H1 (cell line): ENCODE results near the gene CHST10. TPM values are rescaled to one million over a fixed set of nuclear protein-coding genes. Genes with fewer than 3 reads are reported as not detected.

ENCODE experiments used
- CTCF ChIA-PET: fragments of 300-600 bp; sonication (Branson Sonifier 250); formaldehyde crosslinking; loops from one replicate; lab custom pipeline; 2021; ENCODE audit not compliant: partially characterized antibody; lab: Charles Lee
- POLR2A ChIA-PET: fragments of 300-600 bp; sonication (Branson Sonifier 250); formaldehyde crosslinking; loops from one replicate; lab custom pipeline; 2021; ENCODE audit warnings: inconsistent platforms; ENCODE audit not compliant: partially characterized antibody; lab: Charles Lee
- DNase-seq, 2 experiments: peaks; one replicate each; pipeline versions ENCODE4 v3.0.0 to v3.0.0-alpha.2; 2010 to 2022; ENCODE audit warnings: low spot score in 2 of 2, low read depth in 1 of 2, mixed read lengths in 1 of 2
- FAIRE-seq: peaks from 2 replicates; lab custom pipeline; 2011; peaks lifted over from hg19 to GRCh38; lab: Jason Lieb, UNC
- H2AFZ ChIP-seq: 2 replicates; pipeline ENCODE4 v1.8.1; 2012; ENCODE audit warnings: low read length, inconsistent platforms
- H2AK5ac ChIP-seq: 2 replicates; pipeline ENCODE4 v1.6.1; 2013; ENCODE audit warnings: low read depth, low read length
- H2BK120ac ChIP-seq: replicated peaks from 2 replicates; pipeline ENCODE3; 2013; ENCODE audit warnings: low read depth, low read length, inconsistent platforms
- H2BK12ac ChIP-seq: 2 replicates; pipeline ENCODE4 v1.6.1; 2013; ENCODE audit warnings: low read depth, low read length
- H2BK15ac ChIP-seq: 2 replicates; pipeline ENCODE4 v1.6.1; 2013; ENCODE audit warnings: low read length
- H2BK20ac ChIP-seq: 2 replicates; pipeline ENCODE4 v1.6.1; 2013; ENCODE audit warnings: low read length
- H2BK5ac ChIP-seq: 2 replicates; pipeline ENCODE4 v1.6.1; 2013; ENCODE audit warnings: low read depth, low read length
- H3K14ac ChIP-seq: 2 replicates; pipeline ENCODE4 v1.6.1; 2013; ENCODE audit warnings: inconsistent platforms; ENCODE audit not compliant: insufficient read length
- H3K18ac ChIP-seq: 2 replicates; pipeline ENCODE4 v1.6.1; 2013; ENCODE audit warnings: low read length; ENCODE audit errors: extremely low read depth
- H3K23ac ChIP-seq: 2 replicates; pipeline ENCODE4 v1.6.1; 2013; ENCODE audit warnings: inconsistent platforms; ENCODE audit not compliant: insufficient read length
- H3K23me2 ChIP-seq: 2 replicates; pipeline ENCODE4 v1.6.1; 2013; ENCODE audit warnings: low read depth, low read length
- H3K27ac ChIP-seq: 2 replicates; pipeline ENCODE4 v1.6.1; 2011; ENCODE audit warnings: low read depth, low read length, inconsistent platforms
- H3K27me3 ChIP-seq, 4 experiments: replicated peaks in 1 of 4; 1 replicate in 1 of 4; 2 replicates in 3 of 4; pipeline versions ENCODE4 v1.6.1 to v1.8.1; 2011 to 2013; ENCODE audit warnings: low read length in 3 of 4, mild to moderate bottlenecking in 3 of 4, inconsistent platforms in 2 of 4, mixed read lengths in 2 of 4, moderate library complexity in 1 of 4; ENCODE audit not compliant: control insufficient read depth in 3 of 4, insufficient read depth in 3 of 4; ENCODE audit errors: extremely low read depth in 1 of 4
- H3K36me3 ChIP-seq, 4 experiments: 2 replicates each; pipeline versions ENCODE4 v1.6.1 to v1.8.1; 2011 to 2013; ENCODE audit warnings: mild to moderate bottlenecking in 4 of 4, low read length in 3 of 4, moderate library complexity in 2 of 4, control low read depth in 1 of 4, inconsistent platforms in 1 of 4; ENCODE audit not compliant: insufficient read depth in 4 of 4, control insufficient read depth in 2 of 4
- H3K4ac ChIP-seq: replicated peaks from 2 replicates; pipeline ENCODE3; 2013; ENCODE audit warnings: low read length, low read depth, mixed read lengths, inconsistent platforms; ENCODE audit not compliant: insufficient read length
- H3K4me1 ChIP-seq, 4 experiments: replicated peaks in 1 of 4; 1 replicate in 1 of 4; 2 replicates in 3 of 4; pipeline versions ENCODE4 v1.6.1 to v1.8.1; 2011 to 2013; ENCODE audit warnings: low read length in 3 of 4, inconsistent platforms in 2 of 4, mixed read lengths in 1 of 4; ENCODE audit not compliant: insufficient read depth in 4 of 4, control insufficient read depth in 3 of 4
- H3K4me2 ChIP-seq, 2 experiments: 2 replicates each; pipeline versions ENCODE4 v1.6.1 to v1.8.1; 2011 to 2013; ENCODE audit warnings: low read depth in 2 of 2, low read length in 2 of 2, control low read depth in 1 of 2, inconsistent platforms in 1 of 2, mild to moderate bottlenecking in 1 of 2; ENCODE audit not compliant: insufficient read depth in 1 of 2
- H3K4me3 ChIP-seq, 4 experiments: fragments of 200-600, 300-600 bp in 1 of 4; sonication (generic), shearing (Covaris generic), sonication (Bioruptor Twin) in 1 of 4; 2 replicates each; pipeline versions ENCODE4 v1.5.1 to v1.8.1; 2011 to 2016; ENCODE audit warnings: low read length in 4 of 4, low read depth in 3 of 4, control low read depth in 2 of 4, inconsistent platforms in 2 of 4, mild to moderate bottlenecking in 2 of 4, mixed read lengths in 1 of 4, moderate library complexity in 1 of 4; ENCODE audit not compliant: insufficient read depth in 2 of 4; ENCODE audit errors: extremely low read depth in 1 of 4
- H3K56ac ChIP-seq: replicated peaks from 2 replicates; pipeline ENCODE3; 2013; ENCODE audit warnings: low read depth, mild to moderate bottlenecking, mixed read lengths, low read length, inconsistent platforms; ENCODE audit not compliant: insufficient read length
- H3K79me1 ChIP-seq: 2 replicates; pipeline ENCODE4 v1.6.1; 2013; ENCODE audit warnings: low read depth, low read length, control low read depth
- H3K79me2 ChIP-seq, 2 experiments: 2 replicates each; pipeline versions ENCODE4 v1.6.1 to v1.8.1; 2012 to 2013; ENCODE audit warnings: low read length in 2 of 2, mild to moderate bottlenecking in 2 of 2, inconsistent platforms in 1 of 2; ENCODE audit not compliant: insufficient read depth in 2 of 2, control insufficient read depth in 1 of 2
- H3K9ac ChIP-seq, 4 experiments: replicated peaks in 1 of 4; 1 replicate in 1 of 4; 2 replicates in 3 of 4; pipeline versions ENCODE4 v1.6.1 to v1.8.1; 2011 to 2013; ENCODE audit warnings: low read depth in 3 of 4, low read length in 3 of 4, control low read depth in 2 of 4, mild to moderate bottlenecking in 2 of 4, moderate library complexity in 2 of 4, inconsistent platforms in 1 of 4; ENCODE audit errors: extremely low read depth in 1 of 4
- H3K9me3 ChIP-seq, 2 experiments: 2 replicates each; pipeline versions ENCODE4 v1.6.1 to v1.8.1; 2012 to 2013; ENCODE audit warnings: mild to moderate bottlenecking in 2 of 2, moderate library complexity in 2 of 2, control low read depth in 1 of 2, inconsistent platforms in 1 of 2, low read depth in 1 of 2, low read length in 1 of 2, mixed read lengths in 1 of 2; ENCODE audit not compliant: insufficient read depth in 2 of 2
- H4K20me1 ChIP-seq, 2 experiments: replicated peaks in 1 of 2; 2 replicates each; pipeline versions ENCODE3 to v1.8.1; 2011 to 2013; ENCODE audit warnings: inconsistent platforms in 2 of 2, low read length in 2 of 2, mild to moderate bottlenecking in 1 of 2; ENCODE audit not compliant: insufficient read depth in 2 of 2, control insufficient read depth in 1 of 2
- H4K5ac ChIP-seq: 2 replicates; pipeline ENCODE4 v1.6.1; 2013; ENCODE audit warnings: low read length, low read depth, mixed read lengths, inconsistent platforms; ENCODE audit not compliant: insufficient read length
- H4K8ac ChIP-seq: 2 replicates; pipeline ENCODE4 v1.8.0; 2013; ENCODE audit warnings: mild to moderate bottlenecking, moderate library complexity, low read length, inconsistent platforms; ENCODE audit not compliant: insufficient read depth; ENCODE audit errors: extremely low read depth
- H4K91ac ChIP-seq: replicated peaks from 2 replicates; pipeline ENCODE3; 2013; ENCODE audit warnings: low read length, mixed read lengths, inconsistent platforms; ENCODE audit not compliant: insufficient read length
- ASH2L ChIP-seq: fragments of 200-600, 300-600 bp; sonication (generic); IDR thresholded peaks from one replicate; pipeline ENCODE4 v1.7.1; 2017; ENCODE audit warnings: low read length
- ATF3 ChIP-seq: IDR thresholded peaks from 2 replicates; pipeline ENCODE4 v1.6.1; 2011; ENCODE audit warnings: low read depth, mild to moderate bottlenecking, low read length; ENCODE audit not compliant: insufficient read depth
- BRCA1 ChIP-seq: IDR thresholded peaks from 2 replicates; pipeline ENCODE4 v1.6.1; 2012; ENCODE audit warnings: low read depth, low read length, improper control_type of control experiment
- CBX5 ChIP-seq: fragments of 300-800, 300-1000 bp; sonication (generic); IDR thresholded peaks from 2 replicates; pipeline ENCODE4 v1.7.1; 2016; ENCODE audit warnings: antibody characterized with exemption, low read length, low read depth
- CHD1 ChIP-seq: IDR thresholded peaks from 2 replicates; pipeline ENCODE4 v1.6.1; 2012; ENCODE audit warnings: low read depth, low read length, improper control_type of control experiment
- CTBP2 ChIP-seq: IDR thresholded peaks from 2 replicates; pipeline ENCODE4 v1.7.0; 2011; ENCODE audit warnings: borderline replicate concordance, mild to moderate bottlenecking, moderate library complexity, mixed read lengths, low read length; ENCODE audit not compliant: insufficient read depth, insufficient read length
- E2F6 ChIP-seq: IDR thresholded peaks from 2 replicates; pipeline ENCODE4 v1.6.1; 2012; ENCODE audit warnings: inconsistent platforms
- JUN ChIP-seq: IDR thresholded peaks from 2 replicates; pipeline ENCODE4 v1.6.1; 2011; ENCODE audit warnings: low read depth, mild to moderate bottlenecking, improper control_type of control experiment, low read length
- KDM1A ChIP-seq: fragments of 200-600, 300-600 bp; sonication (generic); IDR thresholded peaks from 2 replicates; pipeline ENCODE4 v1.7.1; 2016; ENCODE audit warnings: mild to moderate bottlenecking, low read length, borderline replicate concordance
- RAD21 ChIP-seq, 2 experiments: IDR thresholded peaks in 1 of 2; conservative IDR thresholded peaks in 1 of 2; 2 replicates each; pipeline ENCODE4 v1.6.1; 2011; ENCODE audit warnings: low read depth in 2 of 2, low read length in 2 of 2, improper control_type of control experiment in 1 of 2, inconsistent platforms in 1 of 2, mild to moderate bottlenecking in 1 of 2, moderate library complexity in 1 of 2
- SUZ12 ChIP-seq: fragments of 200-600 bp; sonication (generic); IDR thresholded peaks from 2 replicates; pipeline ENCODE4 v1.6.1; 2012; ENCODE audit warnings: mild to moderate bottlenecking, inconsistent platforms, low read length, moderate library complexity, mixed read lengths
- TAF1 ChIP-seq: IDR thresholded peaks from 2 replicates; pipeline ENCODE4 v1.6.1; 2011; ENCODE audit warnings: mild to moderate bottlenecking, low read depth, low read length
- TAF7 ChIP-seq: optimal IDR thresholded peaks from 2 replicates; pipeline ENCODE3; 2011; ENCODE audit warnings: low read depth, mild to moderate bottlenecking, inconsistent platforms, low read length, moderate library complexity, borderline replicate concordance
- WGBS, 2 experiments: shearing (Covaris generic) in 1 of 2; methylation state at CpG; one replicate each; pipeline versions ENCODE4 v1.1.6 to v1.1.7; 2013 to 2015; ENCODE audit warnings: low lambda C conversion rate in 2 of 2, mixed read lengths in 2 of 2, inconsistent platforms in 1 of 2, low coverage in 1 of 2, missing lambda C conversion rate in 1 of 2; ENCODE audit not compliant: insufficient replicate concordance in 2 of 2, insufficient coverage in 1 of 2, insufficient read length in 1 of 2; ENCODE audit errors: extremely low coverage in 1 of 2, missing lambda C conversion rate in 1 of 2; 5-methylcytosine and 5-hydroxymethylcytosine counted together
- polyA plus RNA-seq, 7 experiments: library from polyadenylated mRNA; depleted of rRNA in 3 of 7; stranded (reverse) in 5 of 7; unstranded in 2 of 7; fragments of >200 nt in 5 of 7; fragments of 200-250 nt in 2 of 7; gene quantifications; 1 replicate in 5 of 7; 2 replicates in 1 of 7; 4 replicates in 1 of 7; pipeline versions ENCODE4 v1.2.1 to v1.2.3, GENCODE V29; 2011 to 2013; ENCODE audit warnings: missing spikeins in 2 of 7, mixed read lengths in 2 of 7
- total RNA-seq: library from RNA; stranded (reverse); fragmentation: NEBNext Ultra II Directional; extraction: Animal tissue kit (Norgen Biotek cat#: 25700); gene quantifications from 2 replicates; pipeline ENCODE4 v1.2.1, GENCODE V29; 2021

Gene CHST10
- total and polyA plus RNA-seq, 2 of the 8 experiments (the other 6 are each of a cell fraction or from before 2014, with no cell fraction given), result 27.3 to 29.1 TPM

- Histone ChIP-seq H4K20me1 (no peaks in the 10 kb centered on the region), H3K4me1 (no peaks in the 10 kb centered on the region), H3K4me3 (no peak overlapping the region), H3K9me3 (no peaks in the 10 kb centered on the region), H2BK12ac (no peak overlapping the region), H4K8ac (no peak overlapping the region), H2AFZ (no peak overlapping the region), H3K4me2 (no peak overlapping the region), H3K4ac (no peak overlapping the region), H3K9ac (no peak overlapping the region), H3K79me2 (no peaks in the 10 kb centered on the region), H3K14ac (no peak overlapping the region), H3K79me1 (no peaks in the 10 kb centered on the region; the same call in none of the 2 replicates), H4K5ac (no peak overlapping the region), H3K36me3 (peaks cover under 1 to 29% (median 19%) of the 10 kb centered on the region in 4 experiments), H4K91ac (no peak overlapping the region), H3K23ac (no peak overlapping the region), H3K27ac (no peak overlapping the region), H2BK20ac (no peak overlapping the region), H2BK120ac (no peak overlapping the region), H3K18ac (no peak overlapping the region), H3K23me2 (no peaks in the 10 kb centered on the region), H2AK5ac (no peak overlapping the region), H3K56ac (no peak overlapping the region), H3K27me3 (no peaks in the 10 kb centered on the region), H2BK15ac (no peak overlapping the region), H2BK5ac (no peak overlapping the region)
- WGBS, 2 experiments, result 97% methylated on average over 9 of the region's 9 CpGs; no CpG with 5 or more reads in 1 of the 2 experiments
- CTCF ChIA-PET, result interaction anchor here (1.5 to 4.8 kb wide), 2 partner anchors 17 to 135 kb away, joined by 7 to 16 read pairs; no protein-coding TSS in a partner anchor
- FAIRE-seq (no peak), DNase-seq (no peak)
- POLR2A ChIA-PET, result interaction anchor here (1.0 kb wide), 1 partner anchor 604 kb away, joined by 3 read pairs; no protein-coding TSS in a partner anchor
- TF ChIP-seq CTBP2 (no peak), CHD1 (no peak), SUZ12 (no peak), JUN (no peak), ASH2L (no peak), TAF7 (no peak), RAD21 (IDR thresholded peaks at IDR 0.05 in 1 of 2, conservative IDR thresholded peaks at IDR 0.05 in 1 of 2; ENCODE audit: low read depth in 2 of 2, low read length in 2 of 2) (no peak), KDM1A (no peak), TAF1 (no peak), BRCA1 (no peak), CBX5 (no peak), ATF3 (no peak), E2F6 (no peak)
These were observed 19.5 kb downstream of the CHST10 start for GRCh38 chr2:100397976-100398375.
